ENCODE measurements around the gene BEND5. TPM values are rescaled to one million over a fixed set of nuclear protein-coding genes. Genes with fewer than 3 reads are reported as not detected.
A peak's percentile ranks its signal among the peaks of the same experiment; 100 is the strongest.

The BEND5 gene
- total and polyA plus RNA-seq, 7 experiments from 2014 or later, result 3.6 to 12.6 (median 8.7) TPM

DNA sequence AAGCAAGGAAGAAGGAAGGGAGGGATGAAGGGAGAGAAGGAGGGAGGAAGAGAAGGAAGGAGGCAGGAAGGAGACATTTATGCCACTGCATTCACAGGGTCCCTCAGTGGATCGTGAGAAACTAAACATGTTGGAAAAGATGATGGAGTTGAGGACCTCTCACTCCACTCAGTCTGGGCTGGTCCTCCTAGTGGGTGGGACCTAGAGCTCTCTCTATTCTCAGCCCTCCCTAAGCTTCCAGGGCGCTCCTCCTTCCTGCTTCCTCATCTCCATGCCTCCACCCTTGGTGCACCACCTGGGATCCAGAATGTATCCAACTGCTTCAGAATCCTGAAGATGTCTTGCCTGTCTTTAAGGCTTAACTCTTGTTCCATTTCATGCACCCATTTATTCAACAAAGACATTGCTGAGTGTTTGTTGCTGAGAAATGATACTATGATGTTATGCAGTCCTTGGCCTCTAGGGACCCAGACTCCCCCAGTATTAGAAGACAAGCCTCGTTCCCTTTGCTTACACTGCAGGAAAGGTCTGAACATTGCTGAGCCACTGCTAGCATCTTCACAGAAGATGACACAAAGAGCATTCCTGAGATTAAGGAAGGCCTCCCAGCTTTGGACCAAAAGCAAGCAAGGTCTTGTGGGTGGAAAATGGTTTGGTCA lies 88.5 kb downstream of the BEND5 start:
- Mint-ChIP-seq H3K27me3 (peaks cover 0 to 4% (median 0%) of the 10 kb centered on the region in 5 donors), H3K36me3 (no peaks in the 10 kb centered on the region), H3K9me3 (no peaks in the 10 kb centered on the region), H3K4me1 (peaks cover 0 to 3% (median 0%) of the 10 kb centered on the region in 7 donors), H3K4me3 (no peak overlapping the region), H3K27ac (no peak overlapping the region)
- no peaks in the 10 kb centered on the region for H3K27me3 ChIP-seq (ENCODE audit: control insufficient read depth in 2 of 2, insufficient read depth in 2 of 2, low read length in 2 of 2)
- ChIA-PET POLR2A (no interaction called here), CTCF (no interaction called here)
- no peak overlapping the region for H3K27ac ChIP-seq (ENCODE audit: low read depth, low read length)
- no peaks in the 10 kb centered on the region for H3K9me3 ChIP-seq (ENCODE audit: control insufficient read depth in 2 of 3, low read length in 3 of 3)
- intact Hi-C loops (cut with micrococcal nuclease), result no loop called here
- ATAC-seq (no peak), DNase-seq (no peak)
- no peaks in the 10 kb centered on the region for H3K36me3 ChIP-seq (ENCODE audit: control insufficient read depth in 2 of 3, insufficient read depth in 3 of 3, low read length in 3 of 3)
- no peaks in the 10 kb centered on the region for H3K4me1 ChIP-seq (ENCODE audit: control insufficient read depth in 2 of 2, insufficient read depth in 2 of 2, low read length in 2 of 2)
- no peak overlapping the region for H3K4me3 ChIP-seq (ENCODE audit: low read length)

DNA sequence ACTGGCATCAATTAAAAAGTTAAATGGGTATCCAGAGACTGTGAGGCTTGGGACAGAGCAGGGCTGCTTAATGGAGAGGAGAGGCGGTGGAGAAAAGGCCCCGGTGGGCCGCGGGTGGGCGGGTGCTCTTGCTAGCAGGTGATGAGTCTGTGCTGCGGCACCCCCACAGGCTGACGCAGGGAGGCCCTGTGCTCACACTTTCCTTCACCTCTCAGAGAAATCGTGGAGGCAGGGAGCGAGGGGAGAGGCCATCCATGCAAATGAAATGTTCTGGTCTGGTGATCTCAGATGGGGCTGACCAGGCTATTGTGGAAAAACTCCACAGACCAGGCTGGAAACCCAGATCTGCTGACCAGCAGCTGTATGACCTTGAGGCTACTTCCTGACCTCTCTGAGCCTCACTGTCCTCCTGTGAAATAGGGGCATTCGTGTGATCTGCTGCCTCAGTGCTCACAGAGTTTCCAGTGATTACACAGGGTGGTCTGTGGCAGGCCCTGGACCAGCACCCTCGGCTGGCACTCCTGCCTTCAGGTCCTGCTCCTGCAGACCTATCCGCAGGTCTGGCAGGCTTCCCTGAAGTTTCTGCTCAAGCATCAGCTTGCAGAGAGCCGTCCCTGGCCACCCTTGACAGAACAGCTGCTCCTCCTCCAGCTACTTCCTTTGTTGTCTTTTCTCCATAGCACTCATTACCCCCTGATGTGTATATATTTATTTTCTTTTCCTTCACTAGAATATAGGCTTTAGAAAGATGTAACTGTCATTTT lies 89.2 kb downstream of the BEND5 start:
- Mint-ChIP-seq H3K27me3 (peaks cover 0 to 4% (median 0%) of the 10 kb centered on the region in 5 donors), H3K36me3 (no peaks in the 10 kb centered on the region), H3K9me3 (no peaks in the 10 kb centered on the region), H3K4me3 (no peak overlapping the region), H3K4me1 (peaks cover 0 to 3% (median 0%) of the 10 kb centered on the region in 7 donors), H3K27ac (peak overlapping the region in 1 of 9 donors; percentile 4)
- POLR2A ChIA-PET, result no interaction called here
- CTCF ChIA-PET, result no interaction called here
- intact Hi-C loops (cut with micrococcal nuclease), result no loop called here
- Histone ChIP-seq H3K4me3 (ENCODE audit: low read length) (no peak overlapping the region), H3K27me3 (ENCODE audit: control insufficient read depth in 2 of 2, insufficient read depth in 2 of 2, low read length in 2 of 2) (no peaks in the 10 kb centered on the region), H3K4me1 (ENCODE audit: control insufficient read depth in 2 of 2, insufficient read depth in 2 of 2, low read length in 2 of 2) (no peaks in the 10 kb centered on the region), H3K36me3 (ENCODE audit: control insufficient read depth in 2 of 3, insufficient read depth in 3 of 3, low read length in 3 of 3) (no peaks in the 10 kb centered on the region), H3K27ac (ENCODE audit: low read depth, low read length) (no peak overlapping the region), H3K9me3 (ENCODE audit: control insufficient read depth in 2 of 3, low read length in 3 of 3) (no peaks in the 10 kb centered on the region)
- ATAC-seq (no peak), DNase-seq (no peak)

DNA sequence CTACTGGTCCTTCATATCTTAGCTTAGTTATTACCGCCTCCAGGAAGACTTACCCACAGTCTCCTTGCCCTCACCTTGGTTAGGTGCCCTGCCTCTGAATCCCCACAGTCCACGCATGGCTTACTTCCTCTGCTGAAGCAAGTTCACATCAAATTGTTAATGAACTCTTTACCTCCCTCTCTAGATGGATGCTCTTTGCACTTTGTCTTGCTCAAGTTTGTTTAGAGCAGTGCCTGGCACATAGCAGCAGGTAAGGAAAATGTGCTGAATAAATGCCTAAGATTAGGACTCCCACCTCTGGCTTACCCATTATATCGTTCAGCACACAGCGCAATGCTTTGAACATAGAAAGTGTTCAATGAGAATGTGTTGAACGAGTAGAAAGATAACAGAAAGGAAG lies 90.5 kb downstream of the BEND5 start:
- H3K9me3 Mint-ChIP-seq, result no peaks in the 10 kb centered on the region
- Histone ChIP-seq H3K27me3 (ENCODE audit: control insufficient read depth in 2 of 2, insufficient read depth in 2 of 2, low read length in 2 of 2) (no peaks in the 10 kb centered on the region), H3K27ac (ENCODE audit: low read depth, low read length) (no peak overlapping the region), H3K4me3 (ENCODE audit: low read length) (no peak overlapping the region), H3K4me1 (ENCODE audit: control insufficient read depth in 2 of 2, insufficient read depth in 2 of 2, low read length in 2 of 2) (no peaks in the 10 kb centered on the region), H3K9me3 (ENCODE audit: control insufficient read depth in 2 of 3, low read length in 3 of 3) (no peaks in the 10 kb centered on the region), H3K36me3 (ENCODE audit: control insufficient read depth in 2 of 3, insufficient read depth in 3 of 3, low read length in 3 of 3) (no peaks in the 10 kb centered on the region)
- ATAC-seq (no peak), DNase-seq (no peak)
- intact Hi-C loops (cut with micrococcal nuclease), result no loop called here
- no peak overlapping the region for H3K4me3 Mint-ChIP-seq
- H3K4me1 Mint-ChIP-seq, result peaks cover 0 to 2% (median 0%) of the 10 kb centered on the region in 7 donors
- no peaks in the 10 kb centered on the region for H3K36me3 Mint-ChIP-seq
- POLR2A ChIA-PET, result no interaction called here
- peaks cover 0 to 4% (median 0%) of the 10 kb centered on the region in 5 donors for H3K27me3 Mint-ChIP-seq
- no peak overlapping the region for H3K27ac Mint-ChIP-seq
- CTCF ChIA-PET, result interaction anchor here (1.4 kb wide), 1 partner anchor 9 kb away, joined by 4 read pairs; no protein-coding TSS in a partner anchor

DNA sequence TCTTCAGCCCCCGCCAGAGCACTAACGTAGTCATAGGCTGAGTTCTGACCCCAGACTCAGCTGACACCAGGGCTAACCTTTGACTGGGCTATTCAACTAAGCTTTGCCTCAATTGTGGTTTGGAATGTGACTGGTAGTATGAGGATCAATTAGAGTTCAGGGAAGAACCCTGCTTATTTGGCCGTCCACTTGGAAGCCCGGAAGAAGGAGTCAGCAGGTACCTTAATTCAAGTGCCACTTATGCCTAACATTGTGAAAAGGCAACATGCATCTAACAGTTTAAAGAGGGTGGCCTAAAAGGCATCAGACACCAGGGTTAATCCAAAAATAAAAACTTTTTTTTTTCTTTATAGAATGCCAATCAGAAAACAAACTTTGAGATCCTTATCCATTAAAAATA lies 92.3 kb downstream of the BEND5 start:
- no peaks in the 10 kb centered on the region for H3K36me3 ChIP-seq (ENCODE audit: control insufficient read depth in 2 of 3, insufficient read depth in 3 of 3, low read length in 3 of 3)
- ATAC-seq (no peak), DNase-seq (no peak)
- ChIA-PET POLR2A (no interaction called here), CTCF (no interaction called here)
- no peaks in the 10 kb centered on the region for H3K9me3 ChIP-seq (ENCODE audit: control insufficient read depth in 2 of 3, low read length in 3 of 3)
- Mint-ChIP-seq H3K4me3 (no peak overlapping the region), H3K36me3 (no peaks in the 10 kb centered on the region), H3K4me1 (peaks cover 0 to 1% (median 0%) of the 10 kb centered on the region in 7 donors), H3K9me3 (no peaks in the 10 kb centered on the region), H3K27ac (no peak overlapping the region), H3K27me3 (peaks cover 0 to 4% (median 0%) of the 10 kb centered on the region in 5 donors)
- intact Hi-C loops (cut with micrococcal nuclease), result no loop called here
- no peak overlapping the region for H3K4me3 ChIP-seq (ENCODE audit: low read length)
- no peak overlapping the region for H3K27ac ChIP-seq (ENCODE audit: low read depth, low read length)
- no peaks in the 10 kb centered on the region for H3K4me1 ChIP-seq (ENCODE audit: control insufficient read depth in 2 of 2, insufficient read depth in 2 of 2, low read length in 2 of 2)
- H3K27me3 ChIP-seq (ENCODE audit: control insufficient read depth in 2 of 2, insufficient read depth in 2 of 2, low read length in 2 of 2), result no peaks in the 10 kb centered on the region

DNA sequence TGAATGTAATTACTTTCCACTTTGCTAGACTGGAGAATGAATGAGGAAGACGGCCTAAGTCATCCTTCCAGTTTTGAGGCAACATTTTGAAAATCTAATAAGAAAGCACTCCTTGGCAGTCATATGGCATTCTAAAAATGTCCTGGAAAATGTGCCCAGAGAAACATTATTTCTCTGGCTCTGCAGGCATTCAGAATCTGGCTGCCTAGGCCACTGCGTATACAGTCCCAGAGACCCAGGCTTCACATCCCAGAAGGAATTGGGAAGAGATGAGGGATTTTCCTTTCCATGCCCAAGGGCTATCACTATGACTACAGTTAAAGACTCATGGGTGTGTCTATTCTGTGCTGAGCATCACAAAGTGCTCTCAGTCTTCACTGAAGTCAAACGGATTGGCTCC lies 92.9 kb downstream of the BEND5 start:
- POLR2A ChIA-PET, result no interaction called here
- no peak overlapping the region for H3K27ac ChIP-seq (ENCODE audit: low read depth, low read length)
- DNase-seq (no peak), ATAC-seq (no peak)
- no peak overlapping the region for H3K4me3 Mint-ChIP-seq
- peaks cover 0 to 4% (median 0%) of the 10 kb centered on the region in 5 donors for H3K27me3 Mint-ChIP-seq
- no peaks in the 10 kb centered on the region for H3K9me3 ChIP-seq (ENCODE audit: control insufficient read depth in 2 of 3, low read length in 3 of 3)
- CTCF ChIA-PET, result no interaction called here
- H3K4me3 ChIP-seq (ENCODE audit: low read length), result no peak overlapping the region
- H3K27me3 ChIP-seq (ENCODE audit: control insufficient read depth in 2 of 2, insufficient read depth in 2 of 2, low read length in 2 of 2), result no peaks in the 10 kb centered on the region
- no peaks in the 10 kb centered on the region for H3K4me1 ChIP-seq (ENCODE audit: control insufficient read depth in 2 of 2, insufficient read depth in 2 of 2, low read length in 2 of 2)
- intact Hi-C loops (cut with micrococcal nuclease), result no loop called here
- H3K4me1 Mint-ChIP-seq, result peaks cover 0 to 1% (median 0%) of the 10 kb centered on the region in 7 donors
- H3K36me3 ChIP-seq (ENCODE audit: control insufficient read depth in 2 of 3, insufficient read depth in 3 of 3, low read length in 3 of 3), result no peaks in the 10 kb centered on the region
- no peak overlapping the region for H3K27ac Mint-ChIP-seq
- no peaks in the 10 kb centered on the region for H3K36me3 Mint-ChIP-seq
- no peaks in the 10 kb centered on the region for H3K9me3 Mint-ChIP-seq

DNA sequence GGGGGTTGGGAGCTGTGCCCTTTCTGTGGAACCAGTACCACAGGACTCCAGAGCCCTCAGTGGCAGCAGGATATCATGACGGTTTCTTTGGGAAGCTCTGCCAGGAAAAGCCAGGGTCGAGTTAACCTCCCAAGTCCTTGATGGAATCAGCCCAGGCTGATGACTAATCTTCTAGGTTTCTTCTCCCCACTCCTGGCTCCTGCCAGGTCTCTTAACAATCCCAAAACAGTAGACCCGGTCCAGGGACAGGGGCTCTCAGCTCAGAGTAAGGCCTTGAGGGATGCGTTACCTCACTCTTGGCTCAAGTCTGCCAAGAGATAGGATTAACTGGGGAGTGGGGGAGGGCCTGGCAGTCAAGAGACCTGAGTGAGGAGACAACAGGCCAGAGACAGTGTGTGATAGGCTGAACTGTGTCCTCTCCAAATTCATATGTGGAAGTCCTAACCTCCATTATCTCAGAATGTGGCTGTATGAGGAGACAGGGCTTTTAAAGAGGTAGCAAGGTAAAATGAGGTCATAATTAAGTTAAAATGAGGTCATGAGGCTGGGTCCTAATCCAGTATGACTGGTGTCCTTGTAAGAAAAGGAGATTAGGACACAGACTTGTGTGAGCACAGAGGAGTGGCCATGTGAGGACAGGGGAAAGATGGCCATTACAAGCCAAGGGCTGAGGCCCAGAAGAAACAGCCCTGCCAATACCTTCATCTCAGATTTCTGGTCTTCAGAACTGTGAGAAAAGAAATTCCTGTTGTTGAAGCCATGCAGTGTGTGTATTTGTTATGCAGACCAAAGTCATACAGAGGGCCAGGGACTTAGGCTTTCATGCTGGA lies 95.0 kb downstream of the BEND5 start:
- ChIA-PET CTCF (no interaction called here), POLR2A (no interaction called here)
- Mint-ChIP-seq H3K27ac (peak overlapping the region in 1 of 9 donors; percentile 60), H3K9me3 (no peaks in the 10 kb centered on the region), H3K4me1 (peaks cover 0 to 6% (median 0%) of the 10 kb centered on the region in 7 donors), H3K4me3 (no peak overlapping the region), H3K27me3 (peaks cover 0 to 10% (median 3%) of the 10 kb centered on the region in 5 donors), H3K36me3 (no peaks in the 10 kb centered on the region)
- Histone ChIP-seq H3K36me3 (ENCODE audit: control insufficient read depth in 2 of 3, insufficient read depth in 3 of 3, low read length in 3 of 3) (no peaks in the 10 kb centered on the region), H3K9me3 (ENCODE audit: control insufficient read depth in 2 of 3, low read length in 3 of 3) (no peaks in the 10 kb centered on the region), H3K4me1 (ENCODE audit: control insufficient read depth in 2 of 2, insufficient read depth in 2 of 2, low read length in 2 of 2) (no peaks in the 10 kb centered on the region), H3K27ac (ENCODE audit: low read depth, low read length) (no peak overlapping the region), H3K27me3 (ENCODE audit: control insufficient read depth in 2 of 2, insufficient read depth in 2 of 2, low read length in 2 of 2) (no peaks in the 10 kb centered on the region), H3K4me3 (ENCODE audit: low read length) (no peak overlapping the region)
- ATAC-seq (no peak), DNase-seq (no peak)
- intact Hi-C loops (cut with micrococcal nuclease), result no loop called here

All from naive thymus-derived CD4-positive, alpha-beta T cell (primary cell).